NCI-H345 treated with DMSO at 0.1 percent for 48 hours (cell line): ENCODE measurements around the gene STEAP3.
A peak's percentile ranks its signal among the peaks of the same experiment; 100 is the strongest.

ENCODE experiments used
- DNase-seq: peaks from one replicate; lab custom pipeline; 2025; ENCODE audit not compliant: unreplicated experiment; lab: John Stamatoyannopoulos, UW

The STEAP3 gene

DNA sequence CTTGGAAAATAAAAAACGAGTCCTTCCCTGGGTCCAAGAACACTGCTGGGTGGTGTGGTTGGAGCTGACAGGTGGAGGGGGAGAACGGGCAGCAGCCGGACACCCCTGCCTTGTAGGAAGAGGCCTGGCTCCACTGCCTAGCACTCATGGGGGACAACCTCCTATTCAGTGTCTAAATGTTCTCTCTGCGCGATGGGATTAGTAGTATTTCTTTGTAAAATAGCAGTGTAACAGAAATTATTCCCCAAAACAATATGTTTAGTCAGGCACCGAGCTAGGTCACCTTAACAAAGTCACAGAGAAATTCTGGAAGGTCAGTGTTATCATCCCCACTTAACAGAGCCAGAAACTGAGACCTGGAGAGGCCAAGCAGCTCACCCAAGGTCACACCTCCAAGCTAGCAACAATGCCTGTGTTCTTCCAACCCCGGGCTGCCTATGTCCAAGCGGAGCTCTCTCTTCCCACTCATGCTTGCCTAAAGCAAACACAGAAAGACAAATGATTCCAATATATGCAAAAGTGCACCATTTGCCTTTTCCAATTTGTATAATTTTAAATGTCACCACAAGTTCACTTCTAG is 68.0 kb downstream of the STEAP3 start:
- no peak for DNase-seq

DNA sequence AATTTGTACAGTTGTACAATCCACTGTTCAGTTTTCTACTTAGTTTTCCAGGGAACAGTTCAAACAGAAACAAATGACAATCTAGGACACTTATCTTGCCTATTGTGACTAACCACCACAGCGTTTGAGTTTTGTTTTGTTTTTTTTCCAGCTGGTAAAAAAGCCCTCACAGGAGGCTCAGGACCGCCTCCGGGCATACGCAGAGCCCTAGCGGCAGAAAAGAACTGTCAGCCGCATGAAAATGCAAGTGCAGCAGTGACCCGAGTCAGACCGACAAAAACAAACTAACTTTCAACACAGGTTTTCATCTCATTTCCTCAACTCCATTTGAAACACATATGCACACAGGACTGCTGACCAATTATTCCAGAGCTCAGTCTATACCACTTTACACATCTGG is 68.6 kb downstream of the STEAP3 start:
- peak; percentile 85 for DNase-seq

DNA sequence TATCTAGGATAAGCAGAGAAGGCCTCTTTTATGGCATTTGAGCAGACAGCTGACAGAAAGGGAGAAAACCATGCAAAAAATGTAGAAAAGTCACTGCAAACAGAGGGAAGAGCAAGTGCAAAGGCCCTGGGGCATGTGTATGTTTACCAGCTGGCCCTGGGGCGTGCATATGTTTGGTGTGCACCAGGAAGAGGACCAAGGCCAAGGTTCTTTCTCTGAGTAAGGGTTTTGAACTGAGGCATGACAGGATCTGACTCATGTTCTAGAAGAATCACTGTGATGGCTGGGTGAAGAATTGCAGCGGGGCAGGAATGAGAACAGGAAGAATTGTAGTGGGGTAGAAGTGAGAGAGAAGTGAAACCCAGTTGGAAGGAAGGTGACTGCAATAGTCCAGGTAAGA is 69.6 kb downstream of the STEAP3 start:
- DNase-seq = no peak

DNA sequence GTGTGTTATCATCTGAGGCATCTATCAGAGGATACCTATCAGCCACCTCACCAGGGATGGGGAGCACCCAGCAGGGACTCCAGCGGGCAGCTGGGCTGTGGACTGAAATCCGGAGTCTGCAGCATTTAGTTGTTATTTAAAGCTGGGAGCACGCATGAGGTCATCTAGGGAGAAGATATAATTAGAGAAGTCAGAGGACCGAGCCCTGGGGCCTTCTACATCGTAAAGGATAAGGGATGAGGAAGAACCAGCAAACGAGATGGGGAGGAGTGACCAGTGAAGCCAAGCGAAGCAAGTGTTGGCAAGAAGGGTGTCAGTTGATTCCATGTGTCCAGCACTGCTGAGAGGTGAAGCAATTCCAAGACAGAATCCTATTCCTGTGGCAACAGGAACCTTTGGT is 70.3 kb downstream of the STEAP3 start:
- DNase-seq = no peak

DNA sequence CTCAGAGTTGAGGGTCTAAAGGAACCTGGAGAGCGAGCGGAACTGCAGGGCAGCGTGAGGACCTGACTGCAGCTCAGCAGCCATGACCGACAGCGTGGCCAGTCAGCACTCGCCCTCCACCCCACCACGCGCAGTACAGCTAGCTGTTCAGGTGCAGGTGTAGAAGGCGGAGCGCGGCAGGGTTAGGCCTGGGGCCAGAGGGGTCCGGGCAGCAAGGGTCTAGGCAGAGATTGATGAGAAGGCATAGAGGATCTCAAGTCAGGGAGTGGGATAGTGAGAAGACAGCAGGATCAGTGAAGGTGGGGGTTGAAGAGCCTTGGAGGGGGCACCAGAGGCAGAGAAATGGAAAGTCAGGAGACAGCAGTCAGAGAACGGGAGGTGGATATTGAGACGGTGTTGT is 71.0 kb downstream of the STEAP3 start:
- DNase-seq = no peak

DNA sequence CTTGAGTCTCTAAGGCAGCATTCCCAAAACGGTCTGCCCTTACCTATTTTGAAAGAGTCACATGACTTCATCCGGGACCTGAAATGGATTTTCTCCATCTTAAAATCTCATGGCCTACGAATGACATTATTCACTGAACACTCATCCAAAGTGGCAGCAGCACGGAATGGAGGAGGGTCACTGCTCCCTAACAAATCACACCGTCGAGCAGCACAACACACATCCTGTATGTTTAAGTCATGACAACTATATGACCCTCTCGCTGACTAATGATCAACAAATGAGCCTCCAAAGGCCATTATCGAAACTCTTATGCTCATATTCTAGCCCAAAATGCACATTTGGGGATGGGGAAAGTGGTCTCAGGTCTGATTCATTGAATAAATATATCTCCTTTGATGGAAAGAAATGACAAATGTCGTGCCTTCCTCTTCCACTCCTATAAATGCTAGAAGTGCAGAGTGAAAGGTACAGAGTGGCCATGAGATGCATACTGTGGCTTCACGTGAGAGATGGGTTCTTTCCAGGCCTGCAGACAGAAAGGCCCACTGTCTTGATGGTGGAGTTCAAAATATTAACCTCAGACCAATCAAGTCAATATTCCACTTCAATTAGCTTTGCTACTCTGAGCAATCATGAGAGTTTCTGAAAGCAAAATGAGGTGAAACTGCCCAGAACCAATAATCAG is 72.2 kb downstream of the STEAP3 start:
- no peak for DNase-seq

DNA sequence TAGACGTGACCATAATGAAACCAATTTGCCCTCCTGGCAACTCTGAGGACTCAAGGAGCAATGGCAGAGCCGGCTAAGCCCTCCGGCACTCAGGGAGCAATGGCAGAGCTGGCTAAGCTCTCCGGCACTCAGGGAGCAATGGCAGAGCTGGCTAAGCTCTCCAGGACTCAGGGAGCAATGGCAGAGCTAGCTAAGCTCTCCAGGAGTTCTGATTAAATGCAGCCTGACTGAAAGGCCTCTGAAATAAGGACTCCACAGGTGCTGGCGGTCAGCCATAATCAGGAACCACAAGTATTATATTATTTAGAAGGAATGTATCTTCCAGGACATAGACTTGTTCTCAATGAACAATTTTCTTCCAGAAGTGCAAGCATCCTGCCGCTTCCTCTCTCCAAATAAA is 77.8 kb downstream of the STEAP3 start:
- DNase-seq = no peak

DNA sequence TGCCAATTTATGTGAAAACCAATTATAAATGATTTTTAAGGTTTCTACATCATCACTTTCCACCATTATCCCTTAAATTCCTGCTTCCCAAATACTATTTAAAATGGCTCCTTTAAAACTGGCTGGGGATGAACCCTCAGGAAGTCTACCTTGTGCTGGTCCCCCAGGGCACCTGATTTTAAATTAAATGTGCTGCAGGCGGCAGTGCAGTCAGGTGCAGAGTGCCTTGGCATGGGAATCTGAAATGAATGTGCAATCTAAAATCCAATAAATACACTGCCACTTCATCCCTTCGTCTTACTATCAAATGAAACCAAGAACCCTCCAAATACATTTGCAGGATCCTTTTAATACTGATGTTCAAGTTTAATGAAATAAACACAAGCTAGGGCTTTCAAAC is 81.2 kb downstream of the STEAP3 start:
- DNase-seq = no peak

DNA sequence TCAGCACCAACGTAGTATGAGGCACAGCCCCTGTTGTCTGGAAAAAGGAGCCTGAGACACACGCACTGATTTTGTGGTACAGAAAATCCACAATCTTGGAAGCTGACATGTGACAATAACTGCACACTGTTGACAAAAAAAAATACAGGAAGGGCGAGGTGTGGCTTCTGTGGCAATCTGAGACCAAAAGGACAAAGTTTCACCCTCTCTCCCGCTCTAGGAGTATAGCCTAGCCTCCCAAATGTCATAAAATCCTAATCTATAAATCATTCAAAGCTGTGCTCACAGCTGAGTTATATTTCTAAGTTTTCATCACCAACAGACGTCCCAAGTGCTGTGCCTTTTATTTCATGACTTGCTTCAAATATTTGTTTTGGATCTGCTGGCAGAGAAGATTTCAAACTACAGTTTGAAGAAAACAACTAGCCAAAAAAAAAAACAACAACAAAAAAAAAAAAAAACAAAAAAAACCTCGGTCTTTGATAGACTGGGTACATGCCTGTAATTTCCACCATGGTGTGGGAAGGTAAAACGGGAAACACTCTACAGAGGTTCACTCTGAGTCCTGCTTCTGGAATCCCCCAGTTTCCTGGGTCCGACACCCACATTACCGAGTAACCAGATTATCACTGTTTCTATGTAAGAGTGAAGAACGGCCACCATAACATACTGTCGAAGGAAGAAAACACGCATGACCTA is 82.0 kb downstream of the STEAP3 start:
- no peak for DNase-seq

DNA sequence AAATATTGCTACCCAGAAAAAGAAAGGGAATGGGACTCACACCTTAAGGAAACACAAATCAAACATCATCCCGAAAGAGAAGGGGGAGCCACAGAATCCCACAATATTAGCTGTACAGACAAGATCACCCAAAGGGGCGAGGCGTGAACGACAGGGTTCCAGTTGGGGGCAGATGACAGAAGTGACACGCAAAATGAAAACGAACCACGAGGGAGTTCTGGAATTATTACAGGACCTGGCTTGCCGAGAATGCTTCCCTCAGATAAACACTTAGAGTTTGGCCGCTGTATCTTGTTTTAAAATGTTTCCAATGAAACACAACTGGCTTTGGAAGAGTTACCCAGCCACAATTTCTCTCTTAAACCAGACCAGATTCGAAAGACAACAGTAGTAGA is 82.6 kb downstream of the STEAP3 start:
- DNase-seq = no peak

DNA sequence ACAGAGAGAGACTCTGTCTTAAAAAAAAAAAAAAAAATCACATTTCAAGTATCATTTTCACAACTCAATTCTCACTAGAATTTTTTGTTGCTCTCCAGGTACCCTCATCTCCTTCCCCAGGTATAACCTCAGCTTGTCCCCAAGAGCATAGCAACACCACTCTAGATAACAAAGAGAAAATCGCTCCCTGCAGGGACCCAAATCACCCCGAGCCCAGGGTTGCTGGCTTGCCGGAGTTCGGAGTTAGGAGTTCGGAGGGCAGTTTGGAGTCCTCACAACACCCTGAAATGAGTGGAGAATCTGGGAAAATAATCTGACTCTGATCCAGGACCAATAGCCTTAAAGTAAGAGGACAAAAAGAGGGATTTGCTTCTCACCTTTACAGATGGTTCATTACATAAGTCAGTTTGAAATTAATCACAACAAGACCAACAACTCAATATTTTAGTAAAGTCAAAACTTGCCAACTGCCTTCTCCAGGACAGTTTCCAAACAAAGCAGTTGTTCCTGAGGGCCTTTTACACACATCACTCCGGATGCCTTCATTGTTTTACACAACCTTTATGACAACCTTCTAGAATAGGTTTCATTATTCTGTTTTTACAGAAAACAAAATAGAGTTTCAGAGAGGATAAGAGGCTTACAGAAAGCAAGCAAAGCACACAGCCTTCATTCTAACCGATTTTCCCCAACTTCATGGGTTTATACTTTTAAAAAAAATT is 83.9 kb downstream of the STEAP3 start:
- no peak for DNase-seq

DNA sequence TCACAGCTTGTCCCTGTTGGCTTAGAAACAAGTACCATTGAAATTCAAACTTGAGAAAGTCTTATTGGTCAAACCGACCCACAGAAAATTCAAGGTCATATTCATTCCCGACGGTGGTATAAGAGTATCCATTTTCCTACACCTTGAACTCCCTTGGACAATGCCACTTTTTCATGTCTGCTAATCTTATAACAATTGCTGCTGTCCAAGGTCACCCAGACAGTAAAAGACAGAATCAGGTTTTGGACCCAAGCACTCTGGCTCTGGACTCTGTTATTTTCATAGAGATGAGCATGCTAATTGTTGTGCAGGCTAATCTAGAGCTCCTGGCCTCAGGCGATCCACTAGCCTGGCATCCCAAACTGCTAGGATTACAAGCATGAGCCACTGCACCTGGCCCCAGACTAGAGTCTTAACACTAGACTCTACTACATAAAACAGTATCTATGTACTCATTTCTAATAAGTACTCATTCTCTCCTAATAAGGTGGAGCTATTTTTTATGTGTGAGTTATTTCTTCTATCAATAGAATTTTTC is 85.2 kb downstream of the STEAP3 start:
- no peak for DNase-seq

DNA sequence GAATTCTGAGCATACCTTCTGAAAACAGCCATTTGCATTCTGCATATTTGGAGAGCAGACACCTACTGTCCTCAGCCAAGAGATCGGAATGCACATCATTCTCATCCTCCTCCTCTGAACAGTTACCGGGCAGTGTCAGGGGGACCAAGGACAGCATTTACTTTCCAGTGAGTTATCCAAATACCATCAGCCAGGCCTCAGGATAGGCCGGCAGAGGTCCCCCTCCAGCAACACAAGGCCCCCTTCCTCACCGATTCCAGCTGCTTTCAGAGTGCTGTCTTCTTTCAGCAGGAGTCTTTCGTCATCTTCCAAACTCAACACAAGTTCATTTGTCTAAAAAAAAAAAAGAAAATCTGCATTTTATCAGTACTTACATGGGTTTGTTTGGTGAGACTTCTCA is 87.7 kb downstream of the STEAP3 start:
- no peak for DNase-seq

DNA sequence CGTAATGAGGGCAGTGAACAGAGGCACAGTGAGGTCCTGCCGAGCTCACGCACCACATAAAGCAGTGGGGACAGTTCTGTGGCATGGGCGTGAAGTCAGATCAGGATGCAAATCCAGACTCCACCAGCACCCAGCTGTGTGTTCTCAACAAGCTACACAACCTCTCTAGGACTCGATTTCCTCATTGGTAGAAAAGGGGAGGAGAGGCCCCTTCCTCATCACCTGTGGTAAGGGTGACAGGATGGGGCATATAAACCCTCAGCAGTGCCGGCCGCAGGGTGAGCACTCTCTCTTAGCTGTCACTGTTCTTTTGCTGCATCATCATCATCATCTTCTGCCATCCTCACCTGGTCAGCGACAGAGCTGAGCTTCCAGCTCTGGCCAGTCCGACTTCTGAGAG is 88.2 kb downstream of the STEAP3 start:
- DNase-seq = no peak
